DMS79 treated with DMSO at 0.1 percent for 48 hours (cell line): Measurements from ENCODE around the gene TNFAIP2.
A peak's percentile ranks its signal among the peaks of the same experiment; 100 is the strongest.

Experiments used
- DNase-seq: peaks from one replicate; lab custom pipeline; 2025; lab: John Stamatoyannopoulos, UW

The TNFAIP2 gene

GRCh38 chr14:103123634-103124500 lies 606 bp downstream of the TNFAIP2 start:
- peak; percentile 13 for DNase-seq

- DNase-seq: no peak
Observed at GRCh38 chr14:103124501-103125001, 1.3 kb downstream of the TNFAIP2 start.

GRCh38 chr14:103125098-103126070 lies 2.1 kb downstream of the TNFAIP2 start:
- DNase-seq: no peak

- DNase-seq: no peak
Observed at GRCh38 chr14:103126088-103126872, 3.0 kb downstream of the TNFAIP2 start.

GRCh38 chr14:103126873-103127304 lies 3.6 kb downstream of the TNFAIP2 start:
- peak; percentile 31 for DNase-seq

- DNase-seq: no peak
Observed at GRCh38 chr14:103127356-103127755, 4.1 kb downstream of the TNFAIP2 start.

- DNase-seq: no peak
Observed at GRCh38 chr14:103127861-103128598, 4.8 kb downstream of the TNFAIP2 start.

GRCh38 chr14:103128631-103129300 lies 5.5 kb downstream of the TNFAIP2 start:
- DNase-seq: peak; percentile 59

- DNase-seq: no peak
Observed at GRCh38 chr14:103129301-103130016, 6.2 kb downstream of the TNFAIP2 start.

- no peak for DNase-seq
Observed at GRCh38 chr14:103130017-103130764, 6.9 kb downstream of the TNFAIP2 start.

GRCh38 chr14:103130965-103131364 lies 7.7 kb downstream of the TNFAIP2 start:
- peak; percentile 8 for DNase-seq

- DNase-seq: no peak
Observed at GRCh38 chr14:103131580-103131979, 8.3 kb downstream of the TNFAIP2 start.

GRCh38 chr14:103132381-103133209 lies 9.3 kb downstream of the TNFAIP2 start:
- DNase-seq: no peak

GRCh38 chr14:103133210-103134140 lies 10.2 kb downstream of the TNFAIP2 start:
- DNase-seq: no peak

GRCh38 chr14:103134405-103134804 lies 11.1 kb downstream of the TNFAIP2 start:
- no peak for DNase-seq

- DNase-seq: no peak
Observed at GRCh38 chr14:103134919-103135318, 11.7 kb downstream of the TNFAIP2 start.
